GM12878 (cell line): Measurements from ENCODE around the gene SLCO3A1. TPM values are rescaled to one million over a fixed set of nuclear protein-coding genes. Genes with fewer than 3 reads are reported as not detected.

Source experiments
- ATAC-seq: fragments of 200-7000 bp; cut with Tn5 transposase; 3 replicates; pipeline ENCODE4 v1.9.1; 2020; ENCODE audit warnings: mild to moderate bottlenecking, moderate library complexity
- BruUV-seq: library from RNA; stranded (reverse); fragments of 400-500 nt; replicated peaks from 2 replicates; lab custom pipeline; 2021; lab: Mats Ljungman, UMichigan
- CTCF ChIA-PET: fragments of 300-600 bp; sonication (Branson Sonifier 250); formaldehyde crosslinking; extraction: SDS; loops from one replicate; lab custom pipeline; 2021; ENCODE audit warnings: inconsistent platforms; lab: Yijun Ruan, JAX
- POLR2A ChIA-PET: fragments of 350-600 bp; formaldehyde crosslinking; extraction: SDS; loops from one replicate; lab custom pipeline; 2021; ENCODE audit warnings: inconsistent platforms; lab: Charles Lee
- RAD21 ChIA-PET: fragments of 300-600 bp; sonication (Branson Sonifier 250); formaldehyde crosslinking; loops from one replicate; lab custom pipeline; 2023; ENCODE audit warnings: antibody characterized with exemption; ENCODE audit not compliant: unreplicated experiment; lab: Charles Lee
- SMC1A ChIA-PET: fragments of 300-600 bp; sonication (Branson Sonifier 250); formaldehyde crosslinking; loops from one replicate; lab custom pipeline; 2023; ENCODE audit not compliant: unreplicated experiment, uncharacterized antibody; lab: Charles Lee
- DNase-seq: peaks from one replicate; pipeline ENCODE4 v3.0.0-alpha.2; 2011; ENCODE audit warnings: low read depth, low spot score
- FAIRE-seq: peaks from 3 replicates; lab custom pipeline; 2011; peaks lifted over from hg19 to GRCh38; lab: Jason Lieb, UNC
- H2AFZ ChIP-seq: 2 replicates; pipeline ENCODE4 v1.6.0; 2011; ENCODE audit warnings: low read depth, low read length, control low read depth; ENCODE audit not compliant: control insufficient read depth
- H3K27ac ChIP-seq: 2 replicates; pipeline ENCODE4 v1.5.1; 2011; ENCODE audit warnings: control low read depth; ENCODE audit not compliant: control insufficient read depth, insufficient read depth
- H3K27me3 ChIP-seq, 2 experiments: replicated peaks in 1 of 2; 2 replicates each; pipeline versions ENCODE4 v1.6.0 to v1.6.1; 2011; ENCODE audit warnings: low read length in 1 of 2; ENCODE audit not compliant: control insufficient read depth in 2 of 2, insufficient read depth in 2 of 2
- H3K36me3 ChIP-seq, 2 experiments: 2 replicates each; pipeline ENCODE4 v1.5.1; 2011; ENCODE audit warnings: low read length in 1 of 2; ENCODE audit not compliant: control insufficient read depth in 2 of 2, insufficient read depth in 2 of 2
- H3K4me1 ChIP-seq: 2 replicates; pipeline ENCODE4 v1.6.1; 2011; ENCODE audit warnings: mild to moderate bottlenecking, low read length, moderate library complexity, mixed read lengths; ENCODE audit not compliant: control insufficient read depth, insufficient read depth
- H3K4me2 ChIP-seq: 2 replicates; pipeline ENCODE4 v1.6.0; 2011; ENCODE audit warnings: control low read depth; ENCODE audit not compliant: control insufficient read depth, insufficient read depth
- H3K4me3 ChIP-seq: fragments of 200-600 bp; sonication (generic); 2 replicates; pipeline ENCODE4 v1.5.1; 2016
- H3K79me2 ChIP-seq: 2 replicates; pipeline ENCODE4 v1.6.0; 2011; ENCODE audit warnings: low read length; ENCODE audit not compliant: control insufficient read depth, insufficient read depth
- H3K9ac ChIP-seq: 2 replicates; pipeline ENCODE4 v1.8.0; 2011; ENCODE audit warnings: low read length, control low read depth, mixed read lengths; ENCODE audit not compliant: control insufficient read depth, insufficient read depth
- H3K9me3 ChIP-seq: replicated peaks from 3 replicates; pipeline ENCODE4 v1.5.1; 2011; ENCODE audit warnings: mild to moderate bottlenecking, low read length; ENCODE audit not compliant: control insufficient read depth, insufficient read depth
- H4K20me1 ChIP-seq: 2 replicates; pipeline ENCODE4 v1.6.0; 2011; ENCODE audit not compliant: control insufficient read depth, insufficient read depth
- BCL11A ChIP-seq: IDR thresholded peaks from 2 replicates; pipeline ENCODE4 v1.6.1; 2011; ENCODE audit warnings: low read depth, low read length
- LARP7 ChIP-seq: fragments of 450-650 bp; IDR thresholded peaks from 2 replicates; pipeline ENCODE4 v1.6.1; 2017; ENCODE audit warnings: mild to moderate bottlenecking
- NFYA ChIP-seq: IDR thresholded peaks from 2 replicates; pipeline ENCODE4 v1.6.1; 2011; ENCODE audit warnings: low read depth, mild to moderate bottlenecking, low read length, improper control_type of control experiment, borderline replicate concordance
- RB1 ChIP-seq: fragments of 450-650 bp; formaldehyde crosslinking; IDR thresholded peaks from 2 replicates; pipeline ENCODE4 v1.6.1; 2017; ENCODE audit warnings: mild to moderate bottlenecking, borderline replicate concordance
- SREBF1 ChIP-seq: IDR thresholded peaks from 2 replicates; pipeline ENCODE4 v1.6.1; 2012; ENCODE audit warnings: mild to moderate bottlenecking, low read length
- TCF7 ChIP-seq: IDR thresholded peaks from 2 replicates; pipeline ENCODE4 v1.6.1; 2014; ENCODE audit warnings: antibody characterized with exemption, borderline replicate concordance
- ZBED1 ChIP-seq: IDR thresholded peaks from 2 replicates; pipeline ENCODE4 v1.6.1; 2016; ENCODE audit warnings: borderline replicate concordance
- WGBS: methylation state at CpG from one replicate; pipeline ENCODE4 v1.1.6; 2016; ENCODE audit warnings: low lambda C conversion rate; ENCODE audit not compliant: insufficient replicate concordance, insufficient coverage; ENCODE audit errors: missing lambda C conversion rate; 5-methylcytosine and 5-hydroxymethylcytosine counted together
- in situ Hi-C: fragments of 300-500 bp; cut with MboI; formaldehyde crosslinking; loops from 9 replicates; pipeline ENCODE4 v1.14.3; 2018; ENCODE audit warnings: mixed read lengths
- intact Hi-C: fragments of 100-400 bp; cut with micrococcal nuclease; formaldehyde crosslinking; loops from one replicate; pipeline ENCODE4 v1.14.2; 2022; ENCODE audit not compliant: unreplicated experiment
- polyA plus RNA-seq, 11 experiments: library from polyadenylated mRNA; depleted of rRNA in 4 of 11; unstranded in 6 of 11; stranded (reverse) in 5 of 11; fragments of >200 nt; fragmentation: Nextera tagmentation in 4 of 11; fragmentation: Illumina TruSeq in 1 of 11; extraction: Ambion mirVana in 4 of 11; extraction: Trizol in 1 of 11; gene quantifications; 1 replicate in 1 of 11; 2 replicates in 10 of 11; pipeline versions ENCODE4 v1.2.1 to v1.2.3, GENCODE V29; 2011 to 2016; ENCODE audit warnings: inconsistent platforms in 2 of 11, missing spikeins in 2 of 11, low read depth in 1 of 11
- total RNA-seq, 4 experiments: library from RNA; depleted of rRNA in 3 of 4; stranded (reverse); fragments of >200 nt in 3 of 4; fragmentation: Illumina TruSeq in 1 of 4; extraction: Trizol in 1 of 4; gene quantifications; 2 replicates each; pipeline versions ENCODE4 v1.2.1 to v1.2.3, GENCODE V29; 2013 to 2021
- TF ChIP-seq, protein P1 (sequence below): IDR thresholded peaks from 2 replicates; pipeline ENCODE4 v1.6.1; 2011; ENCODE audit warnings: mild to moderate bottlenecking, low read depth, low read length, moderate library complexity; ENCODE audit not compliant: insufficient replicate concordance

Gene SLCO3A1
- total and polyA plus RNA-seq, 10 of the 15 experiments (the other 5 are each of a cell fraction or from before 2014, with no cell fraction given): 0.05 to 5.9 (median 0.31) TPM

DNA sequence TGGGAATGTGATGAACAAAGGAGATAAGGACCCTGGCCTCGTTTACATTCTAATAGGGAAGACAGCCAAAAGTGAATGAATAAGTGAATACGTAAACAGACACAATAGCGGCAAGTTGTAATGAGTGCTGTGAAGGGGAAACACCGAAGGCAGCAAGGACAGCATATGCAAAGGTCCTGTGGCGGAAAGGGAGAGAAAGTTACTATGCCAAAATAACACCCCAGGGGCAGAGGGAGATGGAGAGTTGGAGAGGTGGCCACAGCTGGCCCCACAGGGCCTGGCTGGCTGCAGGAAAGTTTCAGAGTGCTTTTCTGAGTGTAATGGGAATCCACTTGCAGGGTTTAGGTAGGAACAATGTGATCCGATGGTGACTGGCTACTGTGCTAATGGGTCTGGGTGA, 91.9 kb downstream of the SLCO3A1 start:
- ChIA-PET RAD21 (no interaction called here), CTCF (no interaction called here), SMC1A (no interaction called here), POLR2A (no interaction called here)
- H3K4me1 ChIP-seq: no peaks in the 10 kb centered on the region
- no peak overlapping the region for H3K27ac ChIP-seq
- no peaks in the 10 kb centered on the region for H3K79me2 ChIP-seq
- FAIRE-seq: no peak
- H3K36me3 ChIP-seq: no peaks in the 10 kb centered on the region
- no peaks in the 10 kb centered on the region for H3K27me3 ChIP-seq
- no peak overlapping the region for H3K4me3 ChIP-seq
- no peak overlapping the region for H2AFZ ChIP-seq
- no peak overlapping the region for H3K9ac ChIP-seq
- ATAC-seq: no peak
- intact Hi-C loops: no loop called here
- TF ChIP-seq ZBED1: no peak
- TF ChIP-seq BCL11A: no peak
- TF ChIP-seq SREBF1: no peak
- no peak for TF ChIP-seq RB1
- TF ChIP-seq NFYA: no peak
- in situ Hi-C loops: no loop called here
- H4K20me1 ChIP-seq: no peaks in the 10 kb centered on the region
- H3K4me2 ChIP-seq: no peak overlapping the region
- DNase-seq: no peak
- 50% methylated on average over 6 of the region's 6 CpGs for WGBS
- BruUV-seq: no TSS peak
- no peaks in the 10 kb centered on the region for H3K9me3 ChIP-seq

DNA sequence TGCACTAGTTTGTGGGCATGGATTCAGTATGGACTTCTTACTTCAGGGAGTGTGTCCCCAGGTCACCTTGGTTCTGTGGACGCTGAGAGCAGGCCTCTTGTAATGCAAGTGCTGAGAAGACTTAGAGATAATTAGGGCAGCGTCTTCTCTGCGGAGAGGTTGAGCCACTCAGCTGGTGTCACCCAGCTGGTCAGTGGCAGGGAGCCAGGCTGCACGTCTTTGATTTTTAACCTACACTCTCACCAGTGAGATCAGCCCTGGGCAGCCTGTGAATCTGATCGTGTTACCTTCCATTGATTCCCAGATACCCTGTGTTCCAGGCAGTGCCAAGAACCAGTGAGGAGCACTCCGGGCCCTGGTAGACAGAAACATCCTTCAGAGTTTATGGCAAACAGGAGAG, 92.6 kb downstream of the SLCO3A1 start:
- ATAC-seq: no peak

More for the DNA sequence above, 92.6 kb downstream of the SLCO3A1 start:
- no peak for FAIRE-seq
- POLR2A ChIA-PET: no interaction called here
- H3K36me3 ChIP-seq: no peaks in the 10 kb centered on the region
- RAD21 ChIA-PET: no interaction called here
- CTCF ChIA-PET: no interaction called here
- H2AFZ ChIP-seq: no peak overlapping the region
- in situ Hi-C loops: no loop called here
- H3K9ac ChIP-seq: no peak overlapping the region
- H4K20me1 ChIP-seq: no peaks in the 10 kb centered on the region
- WGBS: 10% methylated on average over 6 of the region's 6 CpGs
- H3K27ac ChIP-seq: no peak overlapping the region
- DNase-seq: no peak
- no peaks in the 10 kb centered on the region for H3K4me1 ChIP-seq
- no peaks in the 10 kb centered on the region for H3K27me3 ChIP-seq
- no peaks in the 10 kb centered on the region for H3K79me2 ChIP-seq
- no peak for TF ChIP-seq LARP7
- TF ChIP-seq, protein P1, sequence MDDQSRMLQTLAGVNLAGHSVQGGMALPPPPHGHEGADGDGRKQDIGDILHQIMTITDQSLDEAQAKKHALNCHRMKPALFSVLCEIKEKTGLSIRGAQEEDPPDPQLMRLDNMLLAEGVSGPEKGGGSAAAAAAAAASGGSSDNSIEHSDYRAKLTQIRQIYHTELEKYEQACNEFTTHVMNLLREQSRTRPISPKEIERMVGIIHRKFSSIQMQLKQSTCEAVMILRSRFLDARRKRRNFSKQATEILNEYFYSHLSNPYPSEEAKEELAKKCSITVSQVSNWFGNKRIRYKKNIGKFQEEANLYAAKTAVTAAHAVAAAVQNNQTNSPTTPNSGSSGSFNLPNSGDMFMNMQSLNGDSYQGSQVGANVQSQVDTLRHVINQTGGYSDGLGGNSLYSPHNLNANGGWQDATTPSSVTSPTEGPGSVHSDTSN: no peak
- no peak for TF ChIP-seq NFYA
- no peak for TF ChIP-seq TCF7
- H3K4me3 ChIP-seq: no peak overlapping the region
- H3K4me2 ChIP-seq: no peak overlapping the region
- no TSS peak for BruUV-seq
- SMC1A ChIA-PET: no interaction called here
- H3K9me3 ChIP-seq: no peaks in the 10 kb centered on the region
- intact Hi-C loops: no loop called here
